WI38 (cell line): ENCODE measurements around the gene SYNGAP1.
"Not testable (repeated sequence)": the region's sequence is repeated elsewhere in the genome, so short reads cannot be mapped to it uniquely, and the experiment has no call there.

Experiments used
- H3K4me3 ChIP-seq: 2 replicates; pipeline ENCODE4 v1.5.1; 2011; ENCODE audit warnings: low read depth, mild to moderate bottlenecking, control low read depth, low read length
- TF ChIP-seq, protein P1 (sequence below): IDR thresholded peaks from 2 replicates; pipeline ENCODE4 v1.5.1; 2012; ENCODE audit warnings: low read depth, mild to moderate bottlenecking, control low read depth, low read length

SYNGAP1 gene

DNA sequence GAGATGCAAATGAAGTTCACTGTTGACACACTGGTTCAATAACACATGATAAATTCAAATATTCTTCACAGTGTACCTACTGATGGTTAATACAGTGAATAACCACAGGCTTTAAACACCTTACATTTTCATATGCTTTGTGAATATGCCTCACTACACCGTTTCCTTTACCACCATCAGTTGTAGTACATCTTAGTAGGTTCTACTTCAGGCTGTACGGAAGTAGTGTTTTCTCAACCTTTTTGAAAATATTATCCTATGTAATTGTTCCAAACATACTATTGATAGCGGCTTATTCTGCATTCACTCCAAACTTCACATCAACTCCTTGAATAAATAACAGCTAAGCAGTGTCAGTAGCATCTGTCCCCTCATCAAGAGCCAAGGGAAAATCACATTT lies 49.8 kb downstream of the SYNGAP1 start:
- H3K4me3 ChIP-seq, result no peak overlapping the region
- TF ChIP-seq, protein P1, sequence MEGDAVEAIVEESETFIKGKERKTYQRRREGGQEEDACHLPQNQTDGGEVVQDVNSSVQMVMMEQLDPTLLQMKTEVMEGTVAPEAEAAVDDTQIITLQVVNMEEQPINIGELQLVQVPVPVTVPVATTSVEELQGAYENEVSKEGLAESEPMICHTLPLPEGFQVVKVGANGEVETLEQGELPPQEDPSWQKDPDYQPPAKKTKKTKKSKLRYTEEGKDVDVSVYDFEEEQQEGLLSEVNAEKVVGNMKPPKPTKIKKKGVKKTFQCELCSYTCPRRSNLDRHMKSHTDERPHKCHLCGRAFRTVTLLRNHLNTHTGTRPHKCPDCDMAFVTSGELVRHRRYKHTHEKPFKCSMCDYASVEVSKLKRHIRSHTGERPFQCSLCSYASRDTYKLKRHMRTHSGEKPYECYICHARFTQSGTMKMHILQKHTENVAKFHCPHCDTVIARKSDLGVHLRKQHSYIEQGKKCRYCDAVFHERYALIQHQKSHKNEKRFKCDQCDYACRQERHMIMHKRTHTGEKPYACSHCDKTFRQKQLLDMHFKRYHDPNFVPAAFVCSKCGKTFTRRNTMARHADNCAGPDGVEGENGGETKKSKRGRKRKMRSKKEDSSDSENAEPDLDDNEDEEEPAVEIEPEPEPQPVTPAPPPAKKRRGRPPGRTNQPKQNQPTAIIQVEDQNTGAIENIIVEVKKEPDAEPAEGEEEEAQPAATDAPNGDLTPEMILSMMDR, result no peak

DNA sequence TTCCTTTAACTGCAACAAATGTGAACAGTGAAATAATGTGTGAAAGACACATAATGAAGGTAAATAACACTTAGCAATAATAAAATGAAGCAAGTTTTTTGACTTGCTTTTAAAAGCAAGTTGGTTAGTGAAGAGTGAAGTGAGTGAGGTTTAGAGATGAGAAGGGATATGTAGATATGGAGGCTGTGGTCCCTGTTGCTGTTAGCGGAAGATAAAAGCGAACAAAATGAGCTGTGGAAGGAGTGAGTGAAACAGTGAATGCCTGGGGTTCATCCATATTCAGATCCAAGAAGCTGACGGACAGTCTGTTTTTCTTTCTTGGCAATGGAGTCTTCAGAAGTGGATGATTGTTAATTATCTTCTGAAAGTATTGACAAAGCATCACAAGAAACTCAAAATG lies 58.0 kb downstream of the SYNGAP1 start:
- H3K4me3 ChIP-seq, result no peak overlapping the region
- TF ChIP-seq, protein P1, result no peak

DNA sequence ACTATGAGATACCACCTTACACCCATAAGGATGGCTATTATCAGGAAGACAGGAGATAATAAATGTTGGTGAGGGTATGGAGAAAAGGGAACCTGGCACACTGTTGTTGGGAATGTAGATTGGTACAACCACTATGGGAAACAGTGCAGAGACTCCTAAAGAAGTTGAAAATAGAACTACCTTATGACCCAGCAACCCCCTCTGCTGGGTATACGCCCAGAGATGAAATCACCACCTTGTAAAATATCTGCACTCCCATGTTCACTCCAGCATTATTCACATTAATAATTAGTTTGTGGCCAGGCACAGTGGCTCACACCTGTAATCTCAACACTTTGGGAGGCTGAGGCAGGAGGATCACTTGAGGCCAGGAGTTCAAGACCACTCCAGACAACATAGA lies 61.3 kb downstream of the SYNGAP1 start:
- TF ChIP-seq, protein P1, result no peak
- no peak overlapping the region for H3K4me3 ChIP-seq

- not testable (repeated sequence) for H3K4me3 ChIP-seq
Observed at GRCh38 chr6:33482620-33483019, 62.8 kb downstream of the SYNGAP1 start.

DNA sequence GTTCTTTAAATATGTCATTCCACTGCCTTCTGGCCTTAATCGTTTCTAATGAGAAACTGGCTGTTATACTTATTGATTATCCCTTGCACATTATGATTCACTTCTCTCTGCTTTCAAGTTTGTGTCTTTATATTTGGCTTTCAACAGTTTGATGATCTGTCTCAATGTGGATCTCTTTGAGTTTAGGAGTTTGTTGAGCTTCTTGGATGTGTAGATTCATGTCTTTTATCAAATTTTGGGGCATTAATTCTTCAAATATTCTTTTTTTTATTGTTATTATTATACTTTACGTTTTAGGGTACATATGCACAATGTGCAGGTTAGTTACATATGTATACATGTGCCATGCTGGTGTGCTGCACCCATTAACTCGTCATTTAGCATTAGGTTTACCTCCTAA lies 63.8 kb downstream of the SYNGAP1 start:
- TF ChIP-seq, protein P1, result no peak
- H3K4me3 ChIP-seq, result no peak overlapping the region

DNA sequence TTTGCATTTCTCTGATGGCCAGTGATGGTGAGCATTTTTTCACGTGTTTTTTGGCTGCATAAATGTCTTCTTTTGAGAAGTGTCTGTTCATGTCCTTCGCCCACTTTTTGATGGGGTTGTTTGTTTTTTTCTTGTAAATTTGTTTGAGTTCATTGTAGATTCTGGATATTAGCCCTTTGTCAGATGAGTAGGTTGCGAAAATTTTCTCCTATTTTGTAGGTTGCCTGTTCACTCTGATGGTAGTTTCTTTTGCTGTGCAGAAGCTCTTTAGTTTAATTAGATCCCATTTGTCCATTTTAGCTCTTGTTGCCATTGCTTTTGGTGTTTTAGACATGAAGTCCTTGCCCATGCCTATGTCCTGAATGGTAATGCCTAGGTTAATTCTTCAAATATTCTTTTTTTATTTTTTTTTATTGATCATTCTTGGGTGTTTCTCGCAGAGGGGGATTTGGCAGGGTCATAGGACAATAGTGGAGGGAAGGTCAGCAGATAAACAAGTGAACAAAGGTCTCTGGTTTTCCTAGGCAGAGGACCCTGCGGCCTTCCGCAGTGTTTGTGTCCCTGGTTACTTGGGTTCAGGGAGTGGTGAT lies 64.9 kb downstream of the SYNGAP1 start:
- not testable (repeated sequence) for H3K4me3 ChIP-seq

DNA sequence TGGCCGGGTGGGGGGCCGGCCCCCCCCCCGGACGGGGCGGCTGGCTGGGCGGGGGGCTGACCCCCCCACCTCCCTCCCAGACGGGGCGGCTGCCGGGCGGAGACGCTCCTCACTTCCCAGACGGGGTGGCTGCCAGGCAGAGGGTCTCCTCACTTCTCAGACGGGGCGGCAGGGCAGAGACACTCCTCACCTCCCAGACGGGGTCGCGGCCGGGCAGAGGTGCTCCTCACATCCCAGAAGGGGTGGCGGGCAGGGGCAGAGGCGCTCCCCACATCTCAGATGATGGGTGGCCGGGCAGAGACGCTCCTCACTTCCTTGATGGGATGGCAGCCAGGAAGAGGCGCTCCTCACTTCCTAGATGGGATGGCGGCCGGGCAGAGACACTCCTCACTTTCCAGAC lies 65.8 kb downstream of the SYNGAP1 start:
- H3K4me3 ChIP-seq, result not testable (repeated sequence)

- TF ChIP-seq, protein P1, result no peak
- H3K4me3 ChIP-seq, result no peak overlapping the region
Observed at GRCh38 chr6:33488339-33488738, 68.5 kb downstream of the SYNGAP1 start.

- TF ChIP-seq, protein P1, result no peak
- H3K4me3 ChIP-seq, result no peak overlapping the region
Observed at GRCh38 chr6:33490198-33490597, 70.3 kb downstream of the SYNGAP1 start.
